Measurements from ENCODE around the gene BAIAP2L2.
"Not testable (repeated sequence)": the region's sequence is repeated elsewhere in the genome, so short reads cannot be mapped to it uniquely, and the experiment has no call there.

The BAIAP2L2 gene

GRCh38 chr22:38127869-38128268 is 17.4 kb upstream of the BAIAP2L2 start:
- no peak for DNase-seq (ENCODE audit: low spot score)

DNA sequence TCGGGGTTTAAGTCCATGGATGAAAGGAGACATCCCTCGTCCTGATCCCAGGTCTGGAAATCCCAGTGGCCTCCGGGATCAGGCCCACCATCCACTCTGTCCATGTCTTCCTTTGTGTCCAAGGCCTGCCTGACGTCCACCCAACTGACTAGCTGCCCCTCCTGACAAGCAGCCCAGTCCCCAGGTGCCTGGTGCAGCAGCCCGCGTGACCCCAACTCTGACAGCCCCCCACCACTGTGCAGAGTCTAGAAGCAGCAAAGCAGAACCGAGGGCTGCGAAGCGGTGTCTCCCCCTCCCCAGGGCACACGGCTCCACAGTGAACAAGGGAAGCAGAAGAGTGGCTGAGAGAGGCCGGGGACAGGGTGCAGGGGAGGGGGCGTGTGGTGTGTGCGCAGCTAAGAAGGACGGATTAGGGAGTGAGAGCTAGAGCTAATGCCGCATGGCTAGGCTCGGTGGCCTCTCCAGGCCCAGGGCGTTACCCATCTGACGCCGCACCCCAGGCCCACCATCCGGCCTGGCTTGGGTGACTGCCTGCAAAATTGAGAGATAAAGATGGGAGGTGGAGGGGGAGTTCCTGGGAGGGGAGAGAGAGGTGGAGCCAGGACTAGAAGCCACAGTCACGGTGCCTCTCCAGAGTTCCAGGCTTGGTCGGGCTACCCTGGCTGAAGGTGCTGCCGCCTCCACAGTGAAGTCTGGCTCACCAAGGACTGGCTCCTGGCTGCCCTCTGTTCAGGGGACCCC is 16.6 kb upstream of the BAIAP2L2 start:
- no peak for DNase-seq (ENCODE audit: low spot score)

DNA sequence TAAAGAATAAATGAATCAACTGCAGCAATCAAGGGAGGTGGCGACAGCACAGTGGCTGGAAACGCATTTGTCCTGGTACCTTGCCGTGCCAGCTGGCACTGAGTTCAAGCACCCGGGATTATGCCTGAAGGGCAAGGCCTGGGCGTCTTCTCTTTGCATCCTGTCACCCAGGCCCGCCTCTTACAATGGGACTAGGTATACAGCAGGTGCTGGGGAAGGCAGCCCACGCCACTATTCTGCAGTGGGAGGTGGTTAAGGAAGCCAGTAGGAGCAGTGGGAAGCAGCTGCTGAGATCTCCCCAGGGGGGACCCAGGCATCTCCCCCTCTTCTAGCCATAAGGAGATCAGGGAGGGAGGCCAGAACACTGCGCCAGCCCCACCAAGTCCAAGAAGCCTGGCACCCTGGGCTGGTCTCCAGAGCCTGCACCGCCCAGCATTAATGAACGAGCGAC is 15.3 kb upstream of the BAIAP2L2 start:
- no peak for DNase-seq (ENCODE audit: low spot score)

DNA sequence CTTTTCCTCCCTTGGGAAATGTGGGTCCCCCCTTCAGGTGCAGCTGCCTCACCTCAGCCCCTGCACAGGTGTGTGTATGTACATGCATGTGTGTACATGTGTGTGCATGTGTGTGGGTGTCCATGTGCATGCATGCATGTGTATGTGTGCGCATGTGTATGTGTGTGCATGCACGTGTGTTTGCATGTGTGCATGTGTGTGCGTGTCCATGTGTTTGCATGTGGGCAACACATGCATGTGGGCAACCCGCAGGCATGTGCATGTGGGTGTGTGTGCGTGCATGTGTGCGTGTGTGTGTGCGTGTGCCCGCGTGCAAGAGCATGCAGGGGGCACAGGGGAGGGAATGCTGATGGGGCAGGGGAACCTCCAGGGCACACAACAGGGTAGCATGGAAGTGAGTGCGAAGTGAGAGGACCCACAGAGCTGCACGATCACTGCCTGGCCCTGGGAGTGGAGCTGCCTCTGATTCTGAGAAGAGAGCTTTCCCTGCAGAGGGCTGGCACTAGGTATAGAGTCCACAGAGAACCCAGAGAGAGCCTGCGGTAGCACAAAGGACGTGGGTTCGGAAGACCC is 14.6 kb upstream of the BAIAP2L2 start:
- no peak for DNase-seq (ENCODE audit: low spot score)

- no peak for DNase-seq (ENCODE audit: low spot score)
These were observed 13.9 kb upstream of the BAIAP2L2 start for GRCh38 chr22:38124236-38124974.

DNA sequence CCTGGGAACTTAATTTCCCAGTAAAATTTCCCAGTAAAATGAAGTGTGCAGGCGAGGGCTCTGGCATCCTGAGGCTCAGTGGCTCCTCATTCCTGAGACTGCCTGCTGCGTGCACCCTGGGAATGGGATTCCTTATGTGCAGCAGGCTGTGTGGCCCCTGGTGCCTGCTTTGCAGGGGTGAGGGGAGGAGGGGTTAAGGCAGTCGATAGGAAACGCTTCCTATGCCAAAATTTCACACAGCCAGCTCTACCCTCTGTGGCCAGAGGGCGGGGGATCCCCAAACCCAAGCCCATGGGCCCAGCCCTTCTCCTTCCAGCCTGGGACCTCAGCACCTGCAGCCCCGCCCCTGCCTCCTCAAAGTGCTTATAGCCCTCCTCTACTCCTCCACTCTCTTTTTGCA is 12.1 kb upstream of the BAIAP2L2 start:
- no peak for DNase-seq (ENCODE audit: low spot score)

DNA sequence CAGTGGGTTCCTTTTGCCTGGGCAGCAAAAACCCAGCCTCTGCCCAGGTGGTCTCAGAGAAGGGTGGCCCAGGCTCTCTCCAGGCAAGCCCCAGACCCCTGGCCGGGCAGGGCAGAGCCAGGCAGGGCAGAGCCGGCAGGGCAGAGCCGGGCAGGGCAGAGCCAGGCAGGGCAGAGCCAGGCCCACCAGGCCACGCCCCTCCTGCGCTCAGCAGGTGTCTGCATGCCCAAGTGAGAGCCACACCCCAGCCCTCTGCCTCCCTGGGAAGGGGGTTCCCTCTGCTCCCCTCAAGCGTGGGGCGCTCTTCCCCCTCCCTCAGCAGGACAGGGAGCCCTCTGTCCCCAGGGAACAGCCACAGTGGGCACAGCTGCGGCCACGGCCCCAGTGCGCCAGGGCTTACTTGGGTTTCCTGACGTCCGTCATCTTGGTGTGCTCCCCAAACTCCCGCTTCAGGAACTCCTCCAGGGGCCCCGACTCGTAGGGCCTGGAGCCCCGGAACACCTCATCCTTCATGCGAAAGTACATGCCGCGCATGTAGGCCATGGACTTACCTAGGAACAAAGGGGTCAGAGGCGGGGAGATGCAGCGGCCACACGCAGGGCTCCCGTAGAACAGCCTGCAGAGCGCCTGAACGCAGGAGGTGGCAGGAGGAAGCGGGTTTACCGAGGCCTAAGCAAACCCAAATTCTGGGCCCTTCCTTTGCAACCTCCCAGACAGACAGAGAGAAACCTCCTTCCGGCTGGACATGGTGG is 10.1 kb upstream of the BAIAP2L2 start:
- no peak for DNase-seq (ENCODE audit: low spot score)

GRCh38 chr22:38118747-38119146 is 8.3 kb upstream of the BAIAP2L2 start:
- not testable (repeated sequence) for DNase-seq (ENCODE audit: low spot score)

DNA sequence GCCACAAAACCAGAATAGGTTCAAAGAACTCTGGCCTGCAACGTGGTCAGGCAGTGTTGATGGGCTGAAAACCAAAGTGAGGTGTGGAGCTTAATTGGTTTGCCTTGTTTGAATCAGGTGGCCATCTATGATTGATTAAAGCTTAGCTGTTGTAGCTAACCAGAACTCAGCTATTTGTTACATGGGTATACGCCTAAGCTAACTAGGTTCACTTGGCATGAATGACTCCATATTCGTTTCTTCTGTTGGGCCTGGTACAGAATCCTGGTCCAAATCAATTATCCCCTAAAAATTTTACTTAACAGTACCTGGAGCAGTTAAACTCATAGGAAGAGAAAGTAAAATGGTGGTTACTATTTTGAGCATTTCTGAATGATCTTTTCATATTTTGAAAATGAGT is 7.7 kb upstream of the BAIAP2L2 start:
- DNase-seq (ENCODE audit: low spot score), result no peak

DNA sequence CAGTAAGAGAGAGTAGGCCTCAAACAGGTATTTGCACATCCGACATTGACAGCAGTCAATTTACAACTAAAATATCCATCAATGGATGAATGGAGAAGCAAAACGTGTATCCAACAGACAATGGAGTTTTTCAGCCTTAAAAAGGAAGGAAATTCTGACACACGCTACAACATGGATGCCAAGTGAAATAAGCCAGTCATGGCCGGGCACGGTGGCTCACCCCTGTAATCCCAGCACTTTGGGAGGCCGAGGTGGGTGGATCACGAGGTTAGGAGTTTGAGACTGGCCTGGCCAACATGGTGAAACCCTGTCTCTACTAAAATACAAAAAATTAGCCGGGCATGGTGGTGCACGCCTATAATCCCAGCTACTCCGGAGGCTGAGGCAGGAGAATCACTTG is 7.1 kb upstream of the BAIAP2L2 start:
- not testable (repeated sequence) for DNase-seq (ENCODE audit: low spot score)

- no peak for DNase-seq (ENCODE audit: low spot score)
These were observed 5.1 kb upstream of the BAIAP2L2 start for GRCh38 chr22:38115423-38116205.

- DNase-seq (ENCODE audit: low spot score), result peak; percentile 97
These were observed 4.3 kb upstream of the BAIAP2L2 start for GRCh38 chr22:38114484-38115398.

DNA sequence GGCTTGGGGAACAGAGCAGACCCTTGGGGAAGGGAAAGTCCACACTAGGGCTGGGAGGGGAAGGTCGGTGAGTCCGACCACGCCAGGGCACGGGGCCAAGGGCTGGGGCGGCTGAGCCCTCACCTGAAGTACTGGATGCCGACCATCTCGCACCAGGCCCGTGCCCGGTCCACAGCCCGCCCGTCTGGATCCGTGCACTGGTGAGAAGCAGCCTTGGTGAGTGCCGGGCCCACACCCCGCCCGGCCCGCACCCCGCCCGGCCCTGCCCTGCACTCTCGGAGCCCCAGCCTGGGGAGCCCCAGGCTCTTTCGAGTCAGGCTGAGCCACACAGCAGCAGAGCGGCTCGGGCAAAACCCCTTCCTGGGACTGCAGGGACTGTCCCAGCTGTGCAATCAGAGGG is 1.9 kb upstream of the BAIAP2L2 start:
- DNase-seq (ENCODE audit: low spot score), result no peak

DNA sequence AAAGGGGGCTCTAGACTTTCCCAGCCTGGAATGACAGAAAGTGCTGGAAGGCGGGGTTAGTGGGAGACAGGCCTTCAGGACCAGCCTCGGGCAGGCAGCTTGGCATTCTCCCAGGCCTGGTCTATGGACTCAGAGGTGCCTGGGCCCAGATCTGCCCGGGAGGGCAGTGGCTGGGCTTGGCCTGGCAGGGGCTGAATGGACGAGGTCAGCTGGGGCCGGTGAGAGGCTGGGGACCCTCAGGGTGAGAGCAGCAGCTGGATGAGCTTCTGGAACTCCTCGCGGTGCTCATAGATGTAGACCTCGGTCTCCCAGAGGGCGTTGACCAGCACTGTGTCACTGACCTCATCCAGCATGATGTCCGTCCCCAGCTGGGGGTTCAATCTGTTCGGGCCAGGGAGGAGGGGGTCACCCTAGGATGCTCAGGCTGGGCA is 1.5 kb upstream of the BAIAP2L2 start:
- DNase-seq (ENCODE audit: low spot score), result no peak

DNA sequence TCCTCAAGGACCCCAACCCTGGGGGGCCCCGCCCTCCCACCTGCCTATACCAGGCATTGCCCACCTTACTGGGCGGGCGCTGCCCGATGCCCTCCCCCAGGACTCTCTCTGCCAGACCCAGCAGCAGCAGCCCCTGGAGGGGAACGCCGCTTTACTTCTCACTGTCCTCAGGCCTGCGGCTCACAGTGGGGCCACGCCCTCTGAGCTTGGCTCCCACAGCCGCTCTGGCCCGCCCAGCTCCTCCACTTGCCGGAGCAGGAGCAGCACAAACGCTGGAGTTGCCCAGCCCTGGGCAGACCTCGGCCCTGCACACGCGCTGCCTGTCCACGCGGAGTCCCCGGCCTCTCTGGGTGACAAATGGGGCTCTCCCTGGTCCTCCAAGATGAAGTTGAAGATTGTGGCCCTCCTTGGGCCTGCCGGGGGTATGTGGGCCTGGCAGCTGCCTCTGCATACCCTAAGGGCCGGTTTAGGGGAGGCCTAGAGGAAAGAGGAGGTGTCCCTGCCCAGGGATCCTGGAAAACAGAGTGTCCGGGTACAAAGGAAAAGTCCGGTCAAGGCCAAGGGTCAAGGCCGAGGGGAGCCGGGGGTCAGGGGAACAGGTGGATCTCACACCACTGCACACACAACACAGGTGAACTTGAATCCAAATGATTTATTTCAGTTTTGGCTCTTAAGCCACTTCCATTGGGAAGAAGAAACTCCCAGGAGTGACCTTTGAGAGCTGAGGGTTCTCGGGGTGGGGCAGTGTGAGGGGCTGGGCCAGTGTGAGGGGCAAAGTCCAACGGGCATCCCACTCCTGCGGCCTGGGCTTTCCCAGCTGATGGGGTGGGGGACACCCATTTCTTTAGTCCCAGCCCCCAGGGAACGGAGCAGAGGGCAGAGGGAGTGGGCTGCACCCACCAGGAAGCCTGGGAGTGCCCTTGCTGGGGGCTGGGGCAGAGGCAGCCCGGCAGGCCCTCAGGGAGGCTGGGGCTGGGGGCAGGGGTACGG is 674 bp upstream of the BAIAP2L2 start:
- DNase-seq (ENCODE audit: low spot score), result peak; percentile 87

DNA sequence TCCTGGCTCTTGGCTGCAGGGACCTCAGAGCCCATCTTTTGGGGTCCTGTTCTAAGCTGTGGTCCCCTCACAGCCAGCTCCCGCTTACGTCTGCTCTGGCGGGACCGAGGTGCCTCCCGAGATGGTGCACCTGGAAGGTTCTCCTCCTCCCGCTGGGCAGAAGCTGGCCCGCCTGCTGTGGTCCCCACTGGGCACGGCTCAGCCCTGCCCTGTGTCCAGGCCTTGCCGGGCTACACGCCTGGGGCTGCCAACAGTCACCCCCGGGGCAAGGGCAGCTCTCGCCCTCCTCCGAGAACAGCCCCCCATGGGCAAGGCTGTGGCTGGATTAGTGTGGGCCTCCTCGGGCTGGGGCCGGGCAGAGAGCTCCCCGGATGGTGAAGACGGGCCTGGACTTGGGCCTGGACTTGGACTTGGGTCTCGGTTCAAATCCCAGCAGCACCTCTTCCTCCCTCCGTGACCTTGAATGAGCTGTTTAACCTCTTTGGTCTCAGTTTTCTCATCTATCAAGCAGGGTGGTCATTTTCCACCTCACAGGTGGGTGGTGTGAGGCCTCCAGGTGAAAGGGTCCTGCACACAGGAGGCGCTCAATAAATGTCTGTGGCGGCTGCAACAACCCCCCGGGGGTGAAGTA is 998 bp downstream of the BAIAP2L2 start:
- no peak for DNase-seq (ENCODE audit: low spot score)

- DNase-seq (ENCODE audit: low spot score), result no peak
These were observed 1.7 kb downstream of the BAIAP2L2 start for GRCh38 chr22:38108561-38109319.

All from AG20443 (cell line).